Hypothalamus (tissue), 51 donors: ENCODE measurements around the gene SOWAHC.
A peak's percentile ranks its signal among the peaks of the same experiment; 100 is the strongest.

Source experiments
- DNase-seq, 51 donors: peaks; one replicate each; lab custom pipeline; 2025; lab: John Stamatoyannopoulos, UW

Gene SOWAHC

DNA sequence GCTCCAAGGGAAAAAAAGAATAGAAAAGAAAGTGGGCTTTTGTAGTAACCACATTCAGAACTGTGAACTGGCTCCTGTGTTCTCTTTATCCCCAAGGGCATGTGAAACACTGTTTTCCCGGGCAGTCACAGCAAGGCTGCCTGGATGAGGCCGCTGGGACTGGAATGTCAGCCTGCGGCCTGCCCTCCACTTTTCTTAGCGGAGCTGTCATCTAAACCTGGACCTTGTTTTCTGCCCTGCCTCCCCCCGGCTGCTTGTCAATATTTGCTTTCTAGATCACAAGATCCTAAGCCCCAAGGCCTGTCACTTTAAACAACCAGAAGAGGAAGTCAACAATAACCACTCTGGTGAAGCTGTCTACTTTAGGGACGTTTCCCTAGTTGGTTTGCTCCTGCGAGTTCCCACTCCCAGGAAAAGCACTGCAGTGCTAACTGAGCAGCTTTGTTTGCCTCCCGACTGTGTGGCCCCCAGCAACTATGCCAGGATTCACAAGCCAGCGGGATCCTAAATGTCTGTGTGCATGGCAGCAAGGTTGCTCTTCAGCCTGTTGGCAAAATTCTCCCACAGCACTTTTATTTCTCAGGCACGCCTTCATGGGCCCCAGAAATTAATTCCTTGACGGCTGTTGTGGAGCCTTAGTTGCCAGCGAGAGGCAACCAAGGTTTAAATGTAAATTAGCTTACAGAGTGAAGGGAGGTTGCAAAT lies 30.6 kb downstream of the SOWAHC start:
- DNase-seq, result peak in 14 of 51 donors; percentile 2 to 49 (median 8)

- no peak for DNase-seq
Measured at GRCh38 chr2:109645412-109646184, 31.4 kb downstream of the SOWAHC start.

- no peak for DNase-seq
Measured at GRCh38 chr2:109646961-109647360, 32.8 kb downstream of the SOWAHC start.

- no peak for DNase-seq
Measured at GRCh38 chr2:109647636-109648035, 33.5 kb downstream of the SOWAHC start.

- DNase-seq, result no peak
Measured at GRCh38 chr2:109648041-109648527, 33.9 kb downstream of the SOWAHC start.

DNA sequence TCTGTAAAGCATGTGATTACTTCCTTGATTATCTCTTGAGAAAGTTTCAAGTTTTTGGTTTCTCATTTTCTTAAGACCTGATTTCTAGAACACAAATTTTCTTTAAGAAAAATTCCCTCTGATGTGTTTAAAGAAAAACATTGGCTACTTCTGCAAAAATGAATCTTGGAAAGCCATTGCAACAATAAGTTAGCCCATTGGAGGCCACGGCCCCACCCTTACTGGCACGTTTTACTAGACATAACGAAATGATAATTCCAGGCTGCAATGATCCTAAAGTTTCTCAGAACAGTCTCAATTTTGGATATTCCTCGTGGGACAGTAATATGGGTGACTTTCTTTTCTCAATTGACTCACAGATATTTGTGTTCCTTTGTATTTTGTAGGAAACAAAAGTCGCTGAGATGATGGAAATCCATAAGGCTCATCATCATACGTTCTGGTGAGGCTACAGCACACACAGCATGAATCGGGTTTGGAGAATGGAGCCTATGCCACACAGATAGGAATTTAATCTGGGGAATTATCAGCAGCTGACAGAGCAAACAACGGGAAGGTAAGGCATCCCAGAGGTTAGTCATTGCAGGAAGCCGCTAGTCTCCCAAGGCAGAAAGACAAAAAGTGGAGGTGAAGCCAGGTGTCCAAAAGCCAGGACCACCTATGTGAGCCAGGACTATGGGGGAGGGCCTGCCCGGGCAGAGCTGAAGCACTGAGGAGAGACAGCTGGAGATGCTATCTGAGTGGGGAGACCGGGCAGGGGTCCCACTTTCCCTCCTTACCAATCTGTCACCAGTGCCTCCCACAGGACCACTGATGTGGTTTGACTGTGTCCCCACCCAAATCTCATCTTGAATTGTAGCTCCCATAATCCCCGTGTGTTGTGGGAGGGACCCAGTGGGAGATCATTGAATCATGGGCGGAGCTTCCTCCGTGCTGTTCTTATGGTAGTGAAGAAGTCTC lies 35.9 kb downstream of the SOWAHC start:
- DNase-seq, result no peak

DNA sequence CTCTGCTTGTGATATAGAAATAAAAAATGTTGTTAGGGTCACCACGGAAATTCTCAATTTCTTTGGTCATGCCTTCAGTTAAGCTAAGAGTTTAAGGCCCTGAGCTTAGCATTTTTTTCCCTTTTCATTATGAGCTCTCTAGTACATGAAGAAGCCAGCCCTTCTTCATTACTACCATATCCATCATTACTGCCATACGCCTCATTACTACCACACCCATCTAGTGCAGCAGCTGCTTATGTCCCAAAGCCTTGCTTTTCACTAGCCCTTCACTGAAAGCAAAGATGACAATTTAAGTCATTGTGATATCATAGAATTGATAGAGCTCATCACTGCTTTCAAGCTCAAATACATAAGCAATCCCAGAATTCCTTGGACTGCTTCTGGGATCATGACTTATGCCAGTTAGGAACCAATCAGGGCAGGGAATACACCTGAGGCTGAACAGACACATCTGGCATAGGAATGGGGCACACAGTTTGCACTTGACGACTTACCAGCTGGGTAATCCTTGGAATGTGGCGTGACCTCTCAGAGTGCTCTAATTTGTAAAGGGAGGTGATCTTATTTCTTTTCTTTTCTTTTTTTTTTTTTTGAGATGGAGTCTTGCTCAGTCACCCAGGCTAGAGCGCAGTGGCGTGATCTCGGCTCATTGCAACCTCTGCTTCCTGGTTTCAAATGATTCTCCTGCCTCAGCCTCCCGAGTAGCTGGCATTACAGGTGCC lies 40.3 kb downstream of the SOWAHC start:
- DNase-seq, result no peak

GRCh38 chr2:109655287-109655686 lies 41.1 kb downstream of the SOWAHC start:
- DNase-seq, result no peak

DNA sequence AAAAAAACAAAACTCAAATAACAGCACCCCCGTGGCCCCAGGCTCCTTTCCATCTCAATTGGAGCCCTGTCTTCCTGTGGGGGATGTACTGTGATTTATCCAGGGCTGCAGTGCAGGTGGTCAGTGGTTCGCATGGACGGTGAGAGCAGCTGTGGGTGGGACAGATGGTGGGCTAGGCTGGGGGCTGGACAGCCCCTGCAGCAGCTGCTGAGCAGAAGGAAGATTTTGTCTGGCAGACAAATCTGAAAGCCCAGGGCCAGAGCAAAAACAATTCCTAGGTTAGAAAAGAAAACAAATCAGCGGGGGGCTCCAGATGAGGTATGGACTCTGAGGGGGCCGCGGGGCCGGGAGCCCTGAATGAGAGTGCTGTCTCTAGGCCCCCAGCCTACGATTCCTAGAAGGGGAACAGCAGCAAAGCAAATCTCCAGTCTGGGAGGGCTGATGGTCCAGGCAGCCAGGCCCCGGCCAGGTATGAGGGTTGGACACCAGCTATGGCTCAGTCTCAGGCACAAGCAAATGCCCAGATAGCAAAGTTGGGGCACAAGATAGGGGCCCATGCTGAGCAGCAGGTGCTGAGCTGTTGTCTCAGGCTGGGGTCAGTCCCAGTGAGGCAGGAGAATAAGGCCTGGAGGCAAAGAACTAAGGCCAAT lies 45.4 kb downstream of the SOWAHC start:
- DNase-seq, result no peak

- no peak for DNase-seq
Measured at GRCh38 chr2:109660046-109660860, 46.1 kb downstream of the SOWAHC start.

GRCh38 chr2:109662889-109663288 lies 48.7 kb downstream of the SOWAHC start:
- no peak for DNase-seq

DNA sequence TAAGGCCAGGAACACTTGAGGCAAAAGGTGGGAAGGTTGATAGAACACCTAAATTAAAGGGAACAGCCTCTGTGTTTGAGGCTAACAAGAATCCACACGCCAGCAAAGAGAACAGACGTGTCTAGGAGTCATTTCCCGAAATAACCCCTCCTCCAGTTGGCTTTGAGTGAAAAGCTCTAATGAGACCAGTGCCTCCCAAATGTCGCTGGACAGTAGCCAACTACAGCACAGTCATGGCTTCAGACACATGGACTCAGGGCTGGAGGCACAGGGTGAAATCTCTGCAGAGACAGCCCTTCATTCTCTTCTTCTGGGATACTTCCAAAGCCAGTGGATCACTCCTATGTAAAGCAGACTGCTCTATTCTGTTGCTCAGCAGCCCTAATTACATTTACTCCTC lies 49.6 kb downstream of the SOWAHC start:
- peak in 30 of 51 donors; percentile 9 to 64 (median 37) for DNase-seq

- no peak for DNase-seq
Measured at GRCh38 chr2:109666466-109666865, 52.3 kb downstream of the SOWAHC start.
